Effector memory CD4-positive, alpha-beta T cell (primary cell): Measurements from ENCODE around the gene MEGF8.

Source experiments
- DNase-seq, 3 donors: peaks; one replicate each; pipeline ENCODE4 v3.0.0-alpha.2; 2020
- H3K27ac ChIP-seq: 2 replicates; pipeline ENCODE4 v1.7.0; 2013; ENCODE audit warnings: mild to moderate bottlenecking, low read length, moderate library complexity; ENCODE audit not compliant: insufficient read depth, poor library complexity, severe bottlenecking
- H3K27me3 ChIP-seq: replicated peaks from 2 replicates; pipeline ENCODE4 v1.7.0; 2013; ENCODE audit warnings: mild to moderate bottlenecking, low read length; ENCODE audit not compliant: insufficient read depth, control insufficient read depth, poor library complexity, severe bottlenecking
- H3K36me3 ChIP-seq: 2 replicates; pipeline ENCODE4 v1.7.0; 2013; ENCODE audit warnings: mild to moderate bottlenecking, low read length, moderate library complexity; ENCODE audit not compliant: control insufficient read depth, insufficient read depth
- H3K4me1 ChIP-seq: 2 replicates; pipeline ENCODE4 v1.7.0; 2013; ENCODE audit warnings: low read length, mild to moderate bottlenecking; ENCODE audit not compliant: control insufficient read depth, insufficient read depth, poor library complexity, severe bottlenecking
- H3K4me3 ChIP-seq: 2 replicates; pipeline ENCODE4 v1.7.0; 2013; ENCODE audit warnings: low read length, low read depth, mild to moderate bottlenecking; ENCODE audit not compliant: insufficient read depth, poor library complexity, severe bottlenecking
- H3K9me3 ChIP-seq: 2 replicates; pipeline ENCODE4 v1.7.0; 2013; ENCODE audit warnings: mild to moderate bottlenecking, low read length, moderate library complexity; ENCODE audit not compliant: control insufficient read depth

Gene MEGF8

GRCh38 chr19:42306646-42307045 lies 18.8 kb upstream of the MEGF8 start:
- Histone ChIP-seq H3K27ac (no peak overlapping the region), H3K9me3 (no peaks in the 10 kb centered on the region), H3K4me1 (peaks cover 10% of the 10 kb centered on the region), H3K27me3 (peaks cover 4% of the 10 kb centered on the region), H3K36me3 (no peaks in the 10 kb centered on the region), H3K4me3 (no peak overlapping the region)
- peak in 1 of 3 donors; percentile 37 for DNase-seq

DNA sequence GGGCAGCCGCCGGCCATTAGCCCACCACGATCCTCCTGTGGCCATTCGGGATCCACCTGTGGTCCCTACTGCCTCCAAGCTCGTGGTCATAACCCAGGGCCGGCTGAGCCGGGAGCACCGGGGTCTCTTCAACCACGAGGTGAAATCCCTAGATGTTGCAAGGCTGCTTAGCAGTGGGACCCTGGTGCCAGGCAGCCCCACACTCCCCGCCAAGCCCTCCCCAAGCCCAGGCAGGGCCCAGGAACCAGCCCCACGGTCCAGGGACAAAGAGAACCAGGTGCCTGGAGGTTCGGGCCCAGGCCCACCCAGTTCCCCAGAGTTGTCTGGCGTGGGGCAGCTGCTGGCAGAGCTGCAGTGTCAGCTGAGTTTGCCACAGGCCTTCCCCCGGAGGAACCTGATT lies 15.7 kb upstream of the MEGF8 start:
- no peak overlapping the region for H3K27ac ChIP-seq

GRCh38 chr19:42311657-42312056 lies 13.8 kb upstream of the MEGF8 start:
- H3K4me3 ChIP-seq: no peak overlapping the region
- H3K27ac ChIP-seq: no peak overlapping the region

More for the DNA sequence above, 15.7 kb upstream of the MEGF8 start:
- Histone ChIP-seq H3K27me3 (peaks cover 21% of the 10 kb centered on the region), H3K4me1 (peaks cover 12% of the 10 kb centered on the region), H3K36me3 (no peaks in the 10 kb centered on the region), H3K4me3 (no peak overlapping the region), H3K9me3 (no peaks in the 10 kb centered on the region)
- DNase-seq: no peak

DNA sequence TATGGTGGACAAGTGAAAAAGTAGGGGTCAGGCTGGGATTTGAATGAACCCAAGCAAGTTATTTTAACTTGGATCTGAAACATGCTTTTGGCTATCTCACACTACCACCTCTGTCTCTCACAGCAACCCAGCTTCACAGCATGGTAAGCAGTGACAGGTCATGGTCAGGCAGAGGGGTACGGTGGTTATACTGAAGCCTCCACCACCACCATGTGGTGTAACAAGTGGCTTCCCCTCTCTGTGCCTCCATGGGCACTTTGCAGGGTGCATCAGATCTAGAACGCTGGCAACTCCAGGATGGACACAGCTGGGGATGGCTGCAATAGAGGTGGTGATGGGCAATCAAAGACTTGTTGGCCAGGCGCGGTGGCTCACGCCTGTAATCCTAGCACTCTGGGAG lies 13.1 kb upstream of the MEGF8 start:
- peaks cover 21% of the 10 kb centered on the region for H3K27me3 ChIP-seq
- H3K36me3 ChIP-seq: no peaks in the 10 kb centered on the region
- peaks cover 12% of the 10 kb centered on the region for H3K4me1 ChIP-seq
- no peaks in the 10 kb centered on the region for H3K9me3 ChIP-seq
- DNase-seq: no peak
- H3K27ac ChIP-seq: no peak overlapping the region
- H3K4me3 ChIP-seq: no peak overlapping the region

More at GRCh38 chr19:42311657-42312056, 13.8 kb upstream of the MEGF8 start:
- no peaks in the 10 kb centered on the region for H3K9me3 ChIP-seq
- H3K4me1 ChIP-seq: peaks cover 12% of the 10 kb centered on the region
- H3K36me3 ChIP-seq: no peaks in the 10 kb centered on the region
- peaks cover 21% of the 10 kb centered on the region for H3K27me3 ChIP-seq
- no peak for DNase-seq

DNA sequence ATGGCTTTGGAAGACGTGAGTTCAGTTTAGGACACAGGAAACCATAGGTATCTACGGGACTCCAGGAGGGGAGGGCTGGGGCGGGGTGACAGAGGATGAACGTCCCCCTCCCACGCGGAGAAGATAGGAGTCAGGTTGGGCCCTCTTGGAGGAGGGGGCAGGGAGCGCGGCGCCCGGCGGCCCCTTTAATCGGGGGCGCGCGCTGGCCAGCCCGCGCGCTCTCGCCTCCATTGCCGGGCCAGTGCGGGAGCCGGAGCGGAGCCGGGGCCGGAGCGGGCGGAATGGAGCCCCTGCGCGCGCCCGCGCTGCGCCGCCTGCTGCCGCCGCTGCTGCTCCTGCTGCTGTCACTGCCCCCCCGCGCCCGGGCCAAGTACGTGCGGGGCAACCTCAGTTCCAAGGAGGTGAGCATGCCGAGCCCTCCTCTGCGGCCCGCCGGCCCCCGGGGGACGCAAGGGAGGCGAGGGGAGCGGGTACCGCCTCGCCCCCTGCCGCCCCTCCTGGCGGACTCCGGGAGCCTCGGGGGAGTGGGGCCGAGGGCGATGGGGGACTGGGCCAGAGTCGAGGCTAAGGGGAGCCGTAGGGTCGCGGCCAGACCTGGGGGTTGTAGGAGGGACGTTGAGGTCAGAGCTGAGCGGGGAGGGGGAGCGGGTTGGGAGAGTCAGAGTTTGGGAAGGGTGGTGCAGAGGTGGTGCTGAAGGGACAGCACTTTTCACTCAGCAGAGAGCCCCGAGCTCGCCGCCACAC lies 12.2 kb upstream of the MEGF8 start, which contains the start of gene TMEM145:
TMEM145 (plus strand) TSS at position 214 of the 744 bp plus-strand sequence; CDS start at position 282, 68 bp downstream.
- no peak for DNase-seq
- peak within 1 kb of the TSS; percentile 37 for H3K4me3 ChIP-seq
- H3K27ac ChIP-seq: no peak within 1 kb of the TSS
- H3K36me3 ChIP-seq: no peaks in the 10 kb centered on the region
- H3K4me1 ChIP-seq: peaks cover 12% of the 10 kb centered on the region
- H3K27me3 ChIP-seq: peaks cover 21% of the 10 kb centered on the region
- H3K9me3 ChIP-seq: no peaks in the 10 kb centered on the region

DNA sequence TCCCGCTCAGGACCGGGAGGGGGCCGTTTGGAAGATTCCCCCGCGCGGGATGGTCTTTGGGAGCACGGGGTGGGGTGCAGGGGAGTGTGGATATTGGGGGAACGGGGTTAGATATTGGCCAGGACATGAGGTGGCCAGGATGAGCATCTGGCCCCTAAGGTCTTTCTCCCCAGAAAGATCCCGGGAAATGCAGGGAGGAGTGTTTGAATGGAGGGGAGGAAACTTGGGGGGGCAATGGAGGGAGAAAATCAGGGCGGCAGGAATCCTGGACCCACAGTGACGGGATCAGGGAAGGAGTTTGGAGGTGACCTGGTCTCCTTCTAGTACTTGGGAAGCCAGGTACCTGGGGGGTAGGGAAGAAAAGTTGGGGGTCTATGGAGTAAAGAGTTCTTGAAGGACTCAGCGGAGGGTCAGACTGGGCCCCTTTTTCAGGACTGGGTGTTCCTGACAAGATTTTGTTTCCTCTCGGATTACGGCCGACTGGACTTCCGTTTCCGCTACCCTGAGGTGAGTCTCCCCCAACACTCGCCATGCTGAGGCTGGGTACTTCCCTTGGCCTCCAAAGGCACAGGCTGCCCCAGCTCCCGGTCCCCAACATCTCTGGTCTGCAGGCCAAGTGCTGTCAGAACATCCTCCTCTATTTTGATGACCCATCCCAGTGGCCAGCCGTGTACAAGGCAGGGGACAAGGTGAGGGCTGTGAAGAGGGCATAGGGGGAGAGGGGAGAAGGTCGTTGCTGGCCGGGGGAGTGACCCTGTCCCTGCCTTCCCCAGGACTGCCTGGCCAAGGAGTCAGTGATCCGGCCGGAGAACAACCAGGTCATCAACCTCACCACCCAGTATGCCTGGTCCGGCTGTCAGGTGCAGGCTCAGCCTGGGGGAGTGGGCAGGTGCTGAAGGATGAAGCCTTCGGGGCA lies 11.3 kb upstream of the MEGF8 start:
- H3K9me3 ChIP-seq: no peaks in the 10 kb centered on the region
- peaks cover 12% of the 10 kb centered on the region for H3K4me1 ChIP-seq
- no peaks in the 10 kb centered on the region for H3K36me3 ChIP-seq
- H3K4me3 ChIP-seq: no peak overlapping the region
- no peak for DNase-seq
- H3K27me3 ChIP-seq: peaks cover 21% of the 10 kb centered on the region
- no peak overlapping the region for H3K27ac ChIP-seq

- H3K4me3 ChIP-seq: no peak overlapping the region
- no peak overlapping the region for H3K27ac ChIP-seq
- no peak for DNase-seq
- H3K4me1 ChIP-seq: peaks cover 12% of the 10 kb centered on the region
- peaks cover 21% of the 10 kb centered on the region for H3K27me3 ChIP-seq
- H3K36me3 ChIP-seq: no peaks in the 10 kb centered on the region
- H3K9me3 ChIP-seq: no peaks in the 10 kb centered on the region
Observed at GRCh38 chr19:42315024-42315423, 10.4 kb upstream of the MEGF8 start.

- Histone ChIP-seq H3K4me1 (peaks cover 12% of the 10 kb centered on the region), H3K27ac (no peak overlapping the region), H3K9me3 (no peaks in the 10 kb centered on the region), H3K36me3 (no peaks in the 10 kb centered on the region), H3K4me3 (no peak overlapping the region), H3K27me3 (peaks cover 18% of the 10 kb centered on the region)
- DNase-seq: no peak
Observed at GRCh38 chr19:42316223-42317211, 8.9 kb upstream of the MEGF8 start.

DNA sequence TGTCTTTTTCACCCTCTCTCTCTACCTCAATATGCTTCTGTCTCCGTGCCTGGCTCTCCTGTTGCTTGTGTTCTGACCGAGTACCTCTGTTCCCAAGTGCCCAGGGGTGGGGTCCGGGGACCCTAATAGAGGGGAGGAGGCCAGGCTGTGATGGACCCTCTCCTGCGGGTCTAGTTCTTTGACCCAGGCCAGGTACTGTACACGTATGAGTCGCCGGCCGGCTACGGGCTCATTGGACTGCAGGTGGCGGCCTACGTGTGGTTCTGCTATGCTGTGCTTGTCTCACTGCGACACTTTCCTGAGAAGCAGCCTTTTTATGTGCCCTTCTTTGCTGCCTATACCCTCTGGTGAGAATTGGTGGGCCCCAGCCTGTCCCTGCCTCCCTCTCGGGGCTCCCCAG lies 7.9 kb upstream of the MEGF8 start:
- no peak for DNase-seq
- H3K36me3 ChIP-seq: no peaks in the 10 kb centered on the region
- no peaks in the 10 kb centered on the region for H3K9me3 ChIP-seq
- H3K4me3 ChIP-seq: no peak overlapping the region
- H3K27me3 ChIP-seq: peaks cover 15% of the 10 kb centered on the region
- H3K4me1 ChIP-seq: peaks cover 12% of the 10 kb centered on the region
- H3K27ac ChIP-seq: no peak overlapping the region
